Femur (tissue), 1 donor: ENCODE measurements around the gene NUMBL.

Experiments used
- DNase-seq: peaks from one replicate; pipeline ENCODE4 v3.0.0-alpha.2; 2017

The NUMBL gene

GRCh38 chr19:40689339-40690049 is 957 bp downstream of the NUMBL start:
- peak; percentile 63 for DNase-seq

- no peak for DNase-seq
Measured at GRCh38 chr19:40688987-40689338, 1.5 kb downstream of the NUMBL start.

GRCh38 chr19:40688309-40688708 is 2.1 kb downstream of the NUMBL start:
- no peak for DNase-seq

GRCh38 chr19:40687525-40688016 is 2.9 kb downstream of the NUMBL start:
- DNase-seq = peak; percentile 92

- DNase-seq = no peak
Measured at GRCh38 chr19:40686882-40687524, 3.4 kb downstream of the NUMBL start.

- no peak for DNase-seq
Measured at GRCh38 chr19:40685563-40685962, 4.9 kb downstream of the NUMBL start.

GRCh38 chr19:40685016-40685526 is 5.4 kb downstream of the NUMBL start:
- DNase-seq = no peak

GRCh38 chr19:40684280-40684679 is 6.2 kb downstream of the NUMBL start:
- no peak for DNase-seq

GRCh38 chr19:40683437-40683836 is 7.0 kb downstream of the NUMBL start:
- no peak for DNase-seq

GRCh38 chr19:40682431-40682964 is 8.0 kb downstream of the NUMBL start:
- no peak for DNase-seq

GRCh38 chr19:40681039-40681438 is 9.4 kb downstream of the NUMBL start:
- no peak for DNase-seq

- no peak for DNase-seq
Measured at GRCh38 chr19:40677156-40677555, 13.3 kb downstream of the NUMBL start.

- no peak for DNase-seq
Measured at GRCh38 chr19:40674291-40674690, 16.2 kb downstream of the NUMBL start.

GRCh38 chr19:40673397-40673796 is 17.1 kb downstream of the NUMBL start:
- DNase-seq = no peak

GRCh38 chr19:40672573-40673299 is 17.7 kb downstream of the NUMBL start:
- no peak for DNase-seq

- DNase-seq = no peak
Measured at GRCh38 chr19:40672038-40672437, 18.4 kb downstream of the NUMBL start.

GRCh38 chr19:40671404-40671803 is 19.0 kb downstream of the NUMBL start:
- no peak for DNase-seq

GRCh38 chr19:40668991-40669614 is 21.3 kb downstream of the NUMBL start:
- DNase-seq = no peak

GRCh38 chr19:40667602-40668001 is 22.8 kb downstream of the NUMBL start:
- DNase-seq = no peak

GRCh38 chr19:40666803-40667438 is 23.5 kb downstream of the NUMBL start:
- no peak for DNase-seq

- no peak for DNase-seq
Measured at GRCh38 chr19:40663695-40664692, 26.5 kb downstream of the NUMBL start.
